Endothelial cell (in vitro differentiated cells): ENCODE data around the gene EFCAB13. TPM values are rescaled to one million over a fixed set of nuclear protein-coding genes. Genes with fewer than 3 reads are reported as not detected.

Experiments used
- DNase-seq: peaks from one replicate; pipeline ENCODE4 v3.0.0; 2021; ENCODE audit warnings: low spot score
- H3K27ac Mint-ChIP-seq: one replicate; pipeline ENCODE4 v1.8.0; 2021; ENCODE audit warnings: mixed read lengths, inconsistent platforms; ENCODE audit not compliant: unreplicated experiment
- H3K27me3 Mint-ChIP-seq: one replicate; pipeline ENCODE4 v1.8.0; 2021; ENCODE audit warnings: mild to moderate bottlenecking, moderate library complexity, mixed read lengths, inconsistent platforms; ENCODE audit not compliant: unreplicated experiment
- H3K36me3 Mint-ChIP-seq: one replicate; pipeline ENCODE4 v1.8.0; 2021; ENCODE audit warnings: mild to moderate bottlenecking, low read depth, mixed read lengths, inconsistent platforms; ENCODE audit not compliant: unreplicated experiment
- H3K4me1 Mint-ChIP-seq: one replicate; pipeline ENCODE4 v1.8.0; 2021; ENCODE audit warnings: mild to moderate bottlenecking, mixed read lengths, inconsistent platforms; ENCODE audit not compliant: unreplicated experiment
- H3K4me3 Mint-ChIP-seq: one replicate; pipeline ENCODE4 v1.8.0; 2021; ENCODE audit warnings: mild to moderate bottlenecking, mixed read lengths, inconsistent platforms; ENCODE audit not compliant: unreplicated experiment
- H3K9me3 Mint-ChIP-seq: one replicate; pipeline ENCODE4 v1.8.0; 2021; ENCODE audit warnings: mixed read lengths, inconsistent platforms; ENCODE audit not compliant: unreplicated experiment
- total RNA-seq: library from RNA; stranded (reverse); fragmentation: NEBNext Ultra II Directional; extraction: Animal tissue kit (Norgen Biotek cat#: 25700); gene quantifications from one replicate; pipeline ENCODE4 v1.2.1, GENCODE V29; 2021; ENCODE audit not compliant: unreplicated experiment
- TF ChIP-seq, protein P1 (sequence below): fragments of 200-600 bp; sonication (generic); IDR thresholded peaks from one replicate; pipeline ENCODE4 v1.5.0; 2021; ENCODE audit warnings: antibody characterized with exemption; ENCODE audit not compliant: unreplicated experiment

Gene EFCAB13
- total RNA-seq, 1 donor from 2014 or later = 4.6 TPM

DNA sequence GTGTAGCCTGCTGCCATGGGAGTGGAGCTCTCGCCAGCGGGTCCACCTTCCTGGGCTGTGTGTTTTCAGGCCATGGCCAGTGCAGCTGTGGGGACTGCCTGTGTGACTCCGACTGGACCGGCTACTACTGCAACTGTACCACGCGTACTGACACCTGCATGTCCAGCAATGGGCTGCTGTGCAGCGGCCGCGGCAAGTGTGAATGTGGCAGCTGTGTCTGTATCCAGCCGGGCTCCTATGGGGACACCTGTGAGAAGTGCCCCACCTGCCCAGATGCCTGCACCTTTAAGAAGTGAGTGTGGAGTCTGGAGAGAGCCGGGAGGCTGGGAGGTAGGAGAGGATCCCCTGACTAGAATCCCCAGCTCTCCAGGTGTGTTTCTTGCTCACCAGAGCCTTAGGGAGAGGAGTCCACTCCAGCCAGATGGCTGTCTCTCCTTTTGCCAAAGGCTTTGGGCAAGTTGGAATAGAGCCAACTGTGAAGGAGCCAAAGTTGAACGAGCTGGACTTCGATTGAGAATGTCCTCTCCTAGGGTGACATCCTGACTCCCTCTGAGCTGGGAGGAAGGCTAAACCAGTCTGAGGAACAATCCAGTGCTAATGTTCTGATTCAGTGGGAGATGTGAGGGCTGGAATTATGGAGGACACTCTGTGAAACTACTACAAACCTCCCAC is 24.4 kb upstream of the EFCAB13 start:
- Mint-ChIP-seq H3K27ac (no peak overlapping the region), H3K27me3 (peaks cover 2% of the 10 kb centered on the region), H3K4me1 (no peaks in the 10 kb centered on the region), H3K4me3 (no peak overlapping the region), H3K36me3 (no peaks in the 10 kb centered on the region), H3K9me3 (no peaks in the 10 kb centered on the region)
- DNase-seq = no peak
- TF ChIP-seq, protein P1, sequence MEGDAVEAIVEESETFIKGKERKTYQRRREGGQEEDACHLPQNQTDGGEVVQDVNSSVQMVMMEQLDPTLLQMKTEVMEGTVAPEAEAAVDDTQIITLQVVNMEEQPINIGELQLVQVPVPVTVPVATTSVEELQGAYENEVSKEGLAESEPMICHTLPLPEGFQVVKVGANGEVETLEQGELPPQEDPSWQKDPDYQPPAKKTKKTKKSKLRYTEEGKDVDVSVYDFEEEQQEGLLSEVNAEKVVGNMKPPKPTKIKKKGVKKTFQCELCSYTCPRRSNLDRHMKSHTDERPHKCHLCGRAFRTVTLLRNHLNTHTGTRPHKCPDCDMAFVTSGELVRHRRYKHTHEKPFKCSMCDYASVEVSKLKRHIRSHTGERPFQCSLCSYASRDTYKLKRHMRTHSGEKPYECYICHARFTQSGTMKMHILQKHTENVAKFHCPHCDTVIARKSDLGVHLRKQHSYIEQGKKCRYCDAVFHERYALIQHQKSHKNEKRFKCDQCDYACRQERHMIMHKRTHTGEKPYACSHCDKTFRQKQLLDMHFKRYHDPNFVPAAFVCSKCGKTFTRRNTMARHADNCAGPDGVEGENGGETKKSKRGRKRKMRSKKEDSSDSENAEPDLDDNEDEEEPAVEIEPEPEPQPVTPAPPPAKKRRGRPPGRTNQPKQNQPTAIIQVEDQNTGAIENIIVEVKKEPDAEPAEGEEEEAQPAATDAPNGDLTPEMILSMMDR = no peak

DNA sequence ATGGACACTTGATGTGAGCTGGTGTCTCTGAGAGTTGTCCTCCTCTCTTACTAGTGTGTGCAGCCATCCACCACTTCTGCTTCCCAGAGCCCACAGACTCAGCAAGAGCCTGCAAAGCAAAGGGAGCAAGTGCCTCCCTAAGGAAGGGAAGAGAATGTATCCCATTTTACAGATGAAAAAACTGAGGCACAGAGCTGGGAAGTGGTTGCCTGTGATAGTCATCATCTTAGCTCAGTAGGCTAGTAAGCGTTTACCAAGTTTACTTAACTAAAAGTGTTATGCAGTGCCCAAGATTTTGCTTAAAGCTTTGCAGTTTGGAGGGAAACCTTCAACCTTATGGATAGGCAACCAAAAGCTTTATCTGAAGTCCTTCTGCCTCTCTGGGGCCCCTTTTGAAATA is 23.0 kb upstream of the EFCAB13 start:
- no peaks in the 10 kb centered on the region for H3K27me3 Mint-ChIP-seq
- H3K27ac Mint-ChIP-seq = no peak overlapping the region
- H3K9me3 Mint-ChIP-seq = no peaks in the 10 kb centered on the region
- TF ChIP-seq, protein P1 = no peak
- no peaks in the 10 kb centered on the region for H3K36me3 Mint-ChIP-seq
- no peak overlapping the region for H3K4me3 Mint-ChIP-seq
- no peaks in the 10 kb centered on the region for H3K4me1 Mint-ChIP-seq
- no peak for DNase-seq

DNA sequence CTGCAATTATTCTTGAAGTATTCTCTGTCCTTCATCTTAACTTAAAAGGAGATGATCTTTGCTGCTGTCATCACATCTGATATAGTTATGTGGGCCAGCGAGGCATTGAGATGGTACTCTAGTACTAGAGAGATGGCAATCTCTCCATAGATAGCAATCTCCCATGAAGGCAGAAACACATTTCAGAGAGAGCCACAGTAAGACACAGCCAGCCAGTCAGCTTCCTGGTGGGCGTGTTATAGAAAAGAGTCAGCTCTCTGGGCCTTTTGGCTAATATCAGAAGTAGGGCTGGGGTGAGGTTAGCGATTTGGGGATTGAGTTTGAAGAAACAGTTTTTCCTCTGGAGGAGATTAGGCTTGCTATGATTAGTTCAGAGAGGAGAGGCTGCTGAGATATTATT is 22.6 kb upstream of the EFCAB13 start:
- Mint-ChIP-seq H3K27me3 (no peaks in the 10 kb centered on the region), H3K4me1 (no peaks in the 10 kb centered on the region), H3K36me3 (no peaks in the 10 kb centered on the region)

DNA sequence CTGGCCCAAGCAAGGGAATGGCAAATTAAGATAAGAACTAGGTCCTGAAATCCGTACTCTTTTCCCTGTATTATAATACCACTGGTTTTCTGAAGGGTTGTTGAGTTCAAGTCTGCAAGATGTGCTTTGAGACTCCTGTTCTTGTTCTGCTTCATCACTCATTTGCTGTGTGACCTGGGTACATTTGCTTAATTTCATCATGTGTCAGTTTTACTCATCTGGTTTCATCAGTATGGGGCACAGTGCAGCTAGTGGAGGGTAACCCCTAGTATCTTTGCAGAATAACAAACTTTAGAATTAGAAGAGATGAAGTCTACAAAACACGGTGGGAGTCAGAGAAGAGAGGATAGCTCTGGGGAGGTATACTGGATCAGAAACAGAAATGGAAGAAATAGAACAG is 21.9 kb upstream of the EFCAB13 start:
- TF ChIP-seq, protein P1 = no peak
- Mint-ChIP-seq H3K27me3 (no peaks in the 10 kb centered on the region), H3K9me3 (no peaks in the 10 kb centered on the region), H3K4me1 (no peaks in the 10 kb centered on the region), H3K4me3 (no peak overlapping the region), H3K27ac (no peak overlapping the region), H3K36me3 (no peaks in the 10 kb centered on the region)
- DNase-seq = no peak

More for the DNA sequence above, 22.6 kb upstream of the EFCAB13 start:
- H3K4me3 Mint-ChIP-seq = no peak overlapping the region
- DNase-seq = no peak
- H3K9me3 Mint-ChIP-seq = no peaks in the 10 kb centered on the region
- H3K27ac Mint-ChIP-seq = no peak overlapping the region
- TF ChIP-seq, protein P1 = no peak

DNA sequence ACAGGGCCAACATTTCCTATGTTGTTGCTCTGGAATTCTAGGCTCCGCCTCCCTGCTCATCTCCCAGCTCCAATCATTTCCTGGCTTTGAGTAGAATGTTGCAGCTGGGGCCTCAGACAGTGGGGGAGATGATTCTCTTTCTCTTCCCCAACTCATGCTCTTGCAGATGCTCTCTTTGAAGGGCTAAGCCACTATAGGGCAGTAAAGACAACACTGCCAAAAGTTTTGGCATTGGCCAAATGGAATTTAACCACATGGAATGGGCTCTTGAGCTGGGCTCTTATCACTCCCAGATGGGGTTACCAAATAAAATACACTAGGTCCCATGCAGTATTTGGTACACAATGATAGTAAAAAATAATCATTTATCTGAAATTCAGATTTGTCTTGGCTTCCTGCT is 19.6 kb upstream of the EFCAB13 start:
- H3K4me1 Mint-ChIP-seq = no peaks in the 10 kb centered on the region
- TF ChIP-seq, protein P1 = no peak
- no peaks in the 10 kb centered on the region for H3K27me3 Mint-ChIP-seq
- no peak overlapping the region for H3K27ac Mint-ChIP-seq
- no peak overlapping the region for H3K4me3 Mint-ChIP-seq
- H3K36me3 Mint-ChIP-seq = no peaks in the 10 kb centered on the region
- no peak for DNase-seq
- no peaks in the 10 kb centered on the region for H3K9me3 Mint-ChIP-seq
